ENCODE results near the gene TRMT61A.
"Not testable (repeated sequence)": the region's sequence is repeated elsewhere in the genome, so short reads cannot be mapped to it uniquely, and the experiment has no call there.

TRMT61A gene

DNA sequence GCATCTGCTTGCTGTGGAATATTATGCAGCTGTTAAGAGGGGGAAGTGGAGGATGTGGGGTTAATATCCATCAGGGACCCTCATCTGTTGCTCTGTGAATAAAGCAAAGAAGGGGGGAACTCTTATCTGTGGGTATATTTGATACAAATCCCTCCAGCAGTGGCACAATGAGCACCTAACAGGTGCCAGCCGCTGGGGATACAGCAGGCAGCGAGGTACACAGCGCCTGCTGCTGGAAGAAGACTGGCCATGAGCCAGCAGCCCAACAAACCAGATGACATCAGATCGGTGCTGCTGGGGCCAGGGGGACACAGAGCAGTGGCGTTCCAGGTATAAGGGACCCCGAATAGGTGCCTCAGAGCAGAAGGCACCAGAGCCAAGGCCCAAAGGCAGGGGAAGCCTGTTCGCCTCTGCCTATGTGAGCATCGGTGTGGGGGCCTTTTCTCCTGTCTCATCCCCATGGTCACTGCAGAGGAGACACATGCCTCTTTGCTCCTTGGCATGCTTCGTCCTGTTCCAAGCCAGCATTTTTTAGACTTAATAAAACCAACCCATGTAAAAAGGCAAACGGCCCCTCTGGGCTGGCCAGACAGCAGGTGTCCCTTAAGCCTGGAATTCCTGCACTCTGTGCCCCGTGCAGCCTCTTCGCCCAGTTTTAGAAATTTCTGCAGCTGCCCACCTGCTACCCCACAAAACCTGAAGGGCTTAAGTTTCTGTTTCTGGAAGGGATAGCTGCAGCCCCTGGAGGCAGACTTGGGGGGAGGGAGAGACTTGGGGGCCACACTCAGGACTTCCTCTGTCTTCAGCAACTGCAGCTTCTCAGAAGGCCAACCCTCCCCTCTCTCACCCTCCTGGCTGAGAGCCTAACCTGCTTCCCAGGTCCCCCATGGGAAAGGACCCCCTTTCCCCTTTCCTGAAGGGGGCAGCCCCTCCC, 4.7 kb upstream of the TRMT61A start:
- DNase-seq (ENCODE audit: low spot score): no peak
- TF ChIP-seq, protein P1, sequence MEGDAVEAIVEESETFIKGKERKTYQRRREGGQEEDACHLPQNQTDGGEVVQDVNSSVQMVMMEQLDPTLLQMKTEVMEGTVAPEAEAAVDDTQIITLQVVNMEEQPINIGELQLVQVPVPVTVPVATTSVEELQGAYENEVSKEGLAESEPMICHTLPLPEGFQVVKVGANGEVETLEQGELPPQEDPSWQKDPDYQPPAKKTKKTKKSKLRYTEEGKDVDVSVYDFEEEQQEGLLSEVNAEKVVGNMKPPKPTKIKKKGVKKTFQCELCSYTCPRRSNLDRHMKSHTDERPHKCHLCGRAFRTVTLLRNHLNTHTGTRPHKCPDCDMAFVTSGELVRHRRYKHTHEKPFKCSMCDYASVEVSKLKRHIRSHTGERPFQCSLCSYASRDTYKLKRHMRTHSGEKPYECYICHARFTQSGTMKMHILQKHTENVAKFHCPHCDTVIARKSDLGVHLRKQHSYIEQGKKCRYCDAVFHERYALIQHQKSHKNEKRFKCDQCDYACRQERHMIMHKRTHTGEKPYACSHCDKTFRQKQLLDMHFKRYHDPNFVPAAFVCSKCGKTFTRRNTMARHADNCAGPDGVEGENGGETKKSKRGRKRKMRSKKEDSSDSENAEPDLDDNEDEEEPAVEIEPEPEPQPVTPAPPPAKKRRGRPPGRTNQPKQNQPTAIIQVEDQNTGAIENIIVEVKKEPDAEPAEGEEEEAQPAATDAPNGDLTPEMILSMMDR (IDR thresholded peaks at IDR 0.05; ENCODE audit: extremely low read depth, missing control alignments): no peak

DNA sequence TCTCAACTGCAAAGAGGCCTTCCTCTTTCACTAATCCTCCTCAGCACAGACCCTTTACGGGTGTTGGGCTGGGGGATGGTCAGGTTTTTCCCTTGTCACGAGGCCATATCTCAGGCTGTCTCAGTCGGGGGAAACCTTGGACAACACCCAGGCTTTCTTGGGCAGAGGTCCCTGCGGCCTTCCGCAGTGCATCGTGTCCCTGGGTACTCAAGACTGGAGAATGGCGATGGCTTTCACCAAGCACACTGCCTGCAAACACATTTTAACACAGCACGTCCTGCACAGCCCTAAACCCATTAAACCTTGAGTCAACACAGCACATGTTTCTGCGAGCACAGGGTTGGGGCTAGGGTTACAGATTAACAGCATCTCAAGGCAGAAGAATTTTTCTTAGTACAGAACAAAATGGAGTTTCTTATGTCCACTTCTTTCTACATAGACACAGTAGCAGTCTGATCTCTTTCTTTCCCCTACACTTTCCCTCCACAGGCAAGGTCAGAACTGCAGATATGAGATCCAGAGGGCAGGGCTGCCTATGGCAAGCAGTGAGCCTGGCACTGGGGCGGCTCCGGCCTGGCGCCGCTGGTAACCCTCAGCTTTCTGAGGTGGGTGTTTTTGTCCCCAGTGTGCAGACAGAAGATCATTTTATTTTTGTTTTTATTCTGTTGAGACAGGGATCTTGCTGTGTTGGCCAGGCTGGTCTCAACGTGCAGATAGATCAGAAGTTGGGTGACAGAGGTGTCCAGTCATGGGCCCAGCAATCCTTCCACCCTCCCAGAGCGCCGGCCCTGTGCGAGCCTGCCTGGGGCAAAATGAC, 3.4 kb upstream of the TRMT61A start:
- not testable (repeated sequence) for DNase-seq (ENCODE audit: low spot score)

DNA sequence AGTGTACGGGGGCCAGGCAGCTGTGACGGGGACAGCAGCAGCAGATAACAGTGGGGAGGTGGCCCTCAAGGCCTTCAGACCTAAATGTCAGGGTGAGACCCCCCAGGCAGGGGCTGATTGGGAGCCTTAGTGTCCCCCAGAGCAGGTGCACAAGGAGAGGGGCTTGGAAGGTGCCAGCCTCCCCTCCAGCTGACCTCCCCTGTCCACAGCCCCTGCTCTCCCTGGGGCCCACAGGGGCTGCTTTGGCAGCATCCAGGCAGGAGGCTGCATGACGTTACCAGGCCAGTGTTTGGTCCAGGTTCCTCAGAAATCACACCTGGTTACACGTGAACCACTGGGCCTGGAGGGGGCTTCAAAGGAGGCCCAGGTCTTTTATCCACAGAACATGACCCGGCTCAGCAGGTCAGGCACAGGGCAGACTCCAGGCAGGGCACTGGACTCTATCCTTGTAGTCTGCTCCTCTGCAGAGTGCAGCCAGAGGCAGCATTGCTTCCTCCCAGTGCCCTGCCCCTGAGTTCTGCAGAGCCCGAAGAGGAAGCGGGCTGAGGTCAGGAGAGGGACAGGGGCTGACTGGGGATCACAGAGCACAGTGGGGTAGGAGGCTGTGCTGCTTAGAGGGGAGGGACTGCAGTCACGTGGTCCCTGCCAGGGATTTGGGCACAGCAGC, 2.6 kb upstream of the TRMT61A start:
- TF ChIP-seq, protein P1 (IDR thresholded peaks at IDR 0.05; ENCODE audit: extremely low read depth, missing control alignments): no peak

DNA sequence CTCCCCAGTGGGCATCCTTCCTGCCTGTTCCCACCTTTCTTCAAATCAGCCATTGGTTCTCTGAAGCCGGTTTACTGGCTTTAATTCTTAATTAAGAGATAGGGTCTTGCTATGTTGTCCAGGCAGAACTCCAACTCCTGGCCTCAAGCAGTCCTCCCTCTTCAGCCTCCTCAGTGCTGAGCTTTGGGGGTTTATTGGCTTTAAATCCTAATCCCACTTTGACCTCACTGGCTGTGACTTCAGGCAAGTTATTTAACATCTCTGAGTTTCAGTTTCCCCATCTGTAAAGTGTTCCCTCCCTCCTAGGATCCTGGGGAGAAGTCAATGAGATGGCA, 2.1 kb upstream of the TRMT61A start:
- TF ChIP-seq, protein P1 (IDR thresholded peaks at IDR 0.05; ENCODE audit: extremely low read depth, missing control alignments): no peak
- no peak for DNase-seq (ENCODE audit: low spot score)

More for the DNA sequence above, 2.6 kb upstream of the TRMT61A start:
- DNase-seq (ENCODE audit: low spot score): no peak

DNA sequence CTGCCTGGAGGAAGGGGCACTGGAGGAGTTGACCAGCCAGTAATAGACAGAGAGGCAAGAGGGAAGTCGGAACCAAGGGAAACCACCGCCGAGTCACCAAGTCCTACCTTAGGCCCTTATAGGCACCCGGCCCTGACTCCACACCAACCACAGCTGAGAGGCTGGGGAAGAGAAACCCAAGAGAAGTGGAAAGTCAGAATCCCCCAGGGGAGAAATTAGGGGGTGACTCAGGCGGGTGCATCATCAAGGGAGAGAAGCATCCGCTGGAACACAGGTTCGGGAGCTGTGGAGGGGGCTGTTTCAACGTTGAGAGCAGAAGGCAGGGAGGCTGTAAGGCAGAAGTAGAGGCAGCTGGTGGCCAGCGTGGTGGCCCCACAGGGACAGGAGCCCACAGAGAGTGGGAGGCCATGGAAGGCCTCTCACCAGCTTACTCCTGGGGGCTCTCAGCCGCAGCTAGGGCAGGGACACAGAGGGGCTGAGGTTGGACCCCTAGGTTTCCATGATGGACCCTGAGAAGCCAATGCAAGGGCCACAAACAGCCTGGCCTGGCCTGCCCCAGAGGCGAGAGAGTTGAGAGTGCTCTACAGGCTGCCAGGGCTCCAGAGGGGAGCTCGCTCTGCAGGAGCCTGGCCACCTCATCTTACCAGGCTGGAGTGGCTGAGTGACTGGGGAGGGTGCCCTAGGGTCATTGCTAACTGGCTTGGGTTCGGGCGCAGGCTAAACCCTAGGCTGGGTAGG, 1.4 kb upstream of the TRMT61A start:
- DNase-seq (ENCODE audit: low spot score): peak; percentile 88
- TF ChIP-seq, protein P1 (IDR thresholded peaks at IDR 0.05; ENCODE audit: extremely low read depth, missing control alignments): no peak

DNA sequence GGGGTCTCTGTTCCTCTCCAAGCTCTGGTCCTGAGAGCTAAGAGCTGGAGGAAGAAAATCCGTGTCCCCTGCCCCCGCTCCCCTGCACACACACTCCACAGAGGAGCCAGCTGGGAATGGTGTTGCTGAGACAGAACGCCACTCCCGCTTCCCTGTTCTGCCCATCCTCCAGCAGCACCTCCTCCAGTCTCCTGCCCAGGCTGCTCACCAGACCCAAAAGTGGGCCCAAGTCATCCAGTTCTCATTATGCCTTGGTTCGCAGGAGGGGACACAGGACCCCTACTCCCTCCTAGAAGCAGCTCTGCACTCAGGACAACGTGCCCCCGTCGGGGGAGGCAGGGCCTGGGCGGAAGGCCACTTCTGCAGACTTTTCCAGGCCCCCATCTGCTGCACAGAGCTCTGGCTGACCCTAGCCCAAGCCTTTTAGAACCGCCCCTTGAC, 830 bp upstream of the TRMT61A start:
- TF ChIP-seq, protein P1 (IDR thresholded peaks at IDR 0.05; ENCODE audit: extremely low read depth, missing control alignments): no peak
- no peak for DNase-seq (ENCODE audit: low spot score)
